Measurements from ENCODE around the gene TSSK3. TPM values are rescaled to one million over a fixed set of nuclear protein-coding genes. Genes with fewer than 3 reads are reported as not detected.
"Not testable (repeated sequence)": the region's sequence is repeated elsewhere in the genome, so short reads cannot be mapped to it uniquely, and the experiment has no call there.

TSSK3 gene
- total RNA-seq, 1 donor from 2014 or later = 0.98 TPM

GRCh38 chr1:32337855-32338636, 24.3 kb upstream of the TSSK3 start:
- intact Hi-C loops (cut with micrococcal nuclease) = loop anchor here (1.0 kb wide), 1 partner anchor 13 kb away; no protein-coding TSS in a partner anchor

- intact Hi-C loops (cut with micrococcal nuclease) = no loop called here
Measured at GRCh38 chr1:32338637-32339145, 23.6 kb upstream of the TSSK3 start.

DNA sequence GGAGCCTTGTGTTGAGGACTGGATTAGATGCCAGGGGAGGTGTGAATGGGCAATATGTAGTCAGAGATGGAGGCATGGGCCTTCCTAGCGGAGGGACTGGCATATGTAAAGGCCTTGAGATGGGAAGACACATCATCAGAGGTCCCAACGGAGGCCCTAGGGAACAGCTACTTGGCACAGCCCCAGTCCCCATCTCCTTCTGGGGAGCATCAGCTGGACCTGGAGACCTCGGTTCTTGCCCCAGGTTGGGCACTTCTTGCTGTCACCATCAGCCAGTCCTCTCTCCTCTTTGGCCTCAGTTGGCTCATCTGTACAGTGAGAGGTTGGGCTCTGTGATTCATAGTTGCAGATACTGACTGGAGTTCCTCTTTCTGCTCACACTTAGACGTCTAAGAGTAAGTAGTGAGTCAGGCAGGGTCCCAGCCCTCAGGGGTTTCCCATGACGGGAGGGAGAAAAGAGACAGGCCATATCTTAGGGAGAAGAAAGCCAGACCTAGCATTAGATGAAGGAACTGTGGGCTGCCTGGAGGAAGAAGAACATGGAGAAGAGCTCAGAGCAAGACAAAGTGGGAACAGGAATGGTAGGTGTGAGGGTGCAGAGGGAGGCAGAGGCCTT, 22.9 kb upstream of the TSSK3 start:
- intact Hi-C loops (cut with micrococcal nuclease) = no loop called here

- intact Hi-C loops (cut with micrococcal nuclease) = no loop called here
Measured at GRCh38 chr1:32341186-32341757, 21.1 kb upstream of the TSSK3 start.

DNA sequence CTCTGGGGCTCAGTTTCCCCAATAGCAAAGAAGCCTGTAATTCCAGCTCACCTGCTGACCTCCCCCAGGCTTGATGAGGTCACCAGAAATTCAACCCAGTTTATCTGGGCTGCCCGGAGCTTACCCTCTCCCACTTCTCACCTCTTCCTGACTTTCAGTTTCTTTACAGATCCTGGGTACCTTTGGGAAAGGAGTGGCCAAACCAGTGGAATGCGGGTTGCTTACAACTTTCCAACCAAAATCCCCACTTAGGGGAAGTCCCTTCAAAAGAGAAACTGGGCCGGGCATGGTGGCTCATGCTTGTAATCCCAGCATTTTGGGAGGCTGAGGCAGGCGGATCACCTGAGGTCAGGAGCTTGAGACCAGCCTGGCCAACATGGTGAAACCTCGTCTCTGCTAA, 20.4 kb upstream of the TSSK3 start:
- intact Hi-C loops (cut with micrococcal nuclease) = loop anchor here (1.0 kb wide), 1 partner anchor 9 kb away; no protein-coding TSS in a partner anchor

DNA sequence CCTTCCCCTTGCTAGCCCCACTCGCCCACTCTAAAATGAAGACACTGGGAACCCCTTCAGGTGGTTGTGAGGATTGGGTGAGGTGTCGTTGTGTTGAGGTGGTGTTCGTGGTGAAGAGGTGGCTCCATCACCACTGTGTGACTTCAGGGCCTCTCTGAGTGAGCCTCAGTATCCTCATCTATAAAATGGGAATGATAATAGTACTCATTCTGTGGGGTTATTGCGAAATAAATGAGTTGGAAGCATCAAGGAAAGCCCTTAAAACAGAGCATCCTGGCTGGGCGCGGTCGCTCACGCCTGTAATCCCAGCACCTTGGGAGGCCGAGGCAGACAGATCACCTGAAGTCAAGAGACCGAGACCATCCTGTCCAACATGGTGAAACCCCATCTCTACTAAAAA, 19.6 kb upstream of the TSSK3 start:
- intact Hi-C loops (cut with micrococcal nuclease) = loop anchor here (1.0 kb wide), 1 partner anchor 9 kb away; no protein-coding TSS in a partner anchor

- intact Hi-C loops (cut with micrococcal nuclease) = no loop called here
Measured at GRCh38 chr1:32345289-32345827, 17.0 kb upstream of the TSSK3 start.

DNA sequence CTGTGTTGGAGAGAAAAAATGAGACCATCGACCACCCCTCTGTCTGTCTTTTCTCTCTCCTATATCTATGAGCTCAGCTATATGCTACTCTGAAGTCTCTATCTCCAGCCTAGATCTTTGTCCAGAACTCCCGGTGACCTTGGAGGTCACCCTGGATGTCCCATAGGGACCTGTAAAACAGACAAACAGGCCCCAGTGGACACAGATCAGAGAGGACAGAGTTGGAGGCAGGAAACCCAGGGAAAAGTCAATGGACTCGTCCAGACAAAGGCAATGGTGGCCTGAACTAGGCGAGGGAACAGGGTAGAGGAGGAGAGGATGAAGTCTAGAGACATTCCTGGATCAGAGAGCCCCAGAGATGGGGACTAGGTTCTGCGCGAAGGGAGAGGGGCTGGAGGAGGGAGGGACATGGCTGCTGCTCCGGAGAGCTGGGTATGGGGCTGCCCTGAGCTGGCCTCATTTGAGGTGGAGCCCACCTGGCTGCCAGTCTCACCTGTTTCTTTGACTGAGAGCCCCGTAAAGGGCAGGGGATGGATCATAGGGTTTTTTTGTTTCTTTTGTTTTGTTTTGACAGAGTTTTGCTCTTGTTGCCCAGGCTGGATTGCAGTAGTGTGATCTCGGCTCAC, 15.7 kb upstream of the TSSK3 start:
- intact Hi-C loops (cut with micrococcal nuclease) = no loop called here

DNA sequence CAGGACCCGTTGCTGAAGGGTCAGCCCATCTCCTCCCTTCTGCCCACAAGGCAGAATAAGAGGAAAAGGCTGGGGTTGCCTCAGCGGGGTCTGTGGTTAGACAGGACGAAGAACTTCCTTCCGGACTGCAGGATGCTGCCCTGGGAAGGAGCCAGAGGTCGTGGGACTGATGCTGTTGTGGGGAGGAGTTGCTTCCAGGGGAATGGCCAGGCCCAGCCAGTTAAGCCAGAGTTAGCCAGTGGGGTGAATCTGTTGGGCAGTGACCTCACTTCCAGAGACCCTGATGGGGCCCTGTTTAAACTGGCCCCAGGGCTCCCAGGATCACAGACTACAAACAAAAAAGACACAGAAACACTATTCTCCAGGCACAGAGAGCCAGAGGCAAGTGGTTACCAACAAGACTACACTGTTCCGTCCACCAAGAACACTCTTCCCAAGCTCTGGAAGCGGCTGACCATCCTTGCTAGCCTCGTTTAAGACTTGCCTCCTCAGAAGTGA, 13.1 kb upstream of the TSSK3 start:
- intact Hi-C loops (cut with micrococcal nuclease) = no loop called here

DNA sequence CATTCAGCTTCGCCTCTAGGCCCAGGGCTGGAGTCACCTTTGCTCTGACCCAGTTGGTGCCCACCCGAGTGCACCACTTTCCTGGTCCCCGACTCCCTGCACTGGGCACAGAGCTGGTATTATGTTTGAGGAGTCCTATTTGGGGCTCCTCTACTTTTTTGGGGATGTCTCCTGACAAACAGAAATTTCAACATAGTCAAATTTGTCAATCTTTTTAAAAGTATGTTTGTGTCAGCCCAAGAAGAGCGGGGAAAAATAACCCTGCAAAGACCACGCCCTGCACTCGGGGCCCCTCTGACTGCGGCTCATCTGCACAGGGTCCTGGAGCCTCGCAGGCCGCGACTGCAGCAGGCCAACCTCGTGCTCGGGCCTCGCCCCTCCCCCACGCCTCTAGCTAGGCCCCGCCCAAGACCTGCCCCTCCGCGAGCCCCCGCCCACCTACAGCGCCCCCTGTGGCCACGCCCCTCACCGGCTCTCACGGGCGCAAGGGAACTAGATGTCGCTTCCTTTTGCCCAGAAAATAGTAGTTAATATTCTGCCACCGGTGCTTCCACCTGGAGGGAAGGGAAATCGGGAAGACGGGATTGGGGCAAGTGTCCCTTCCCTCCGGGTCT, 11.4 kb upstream of the TSSK3 start:
- intact Hi-C loops (cut with micrococcal nuclease) = loop anchor here (1.0 kb wide), 10 partner anchors 9 to 338 kb away; partner anchors contain the start of genes BSDC1, EIF3I, HDAC1 and KHDRBS1

- intact Hi-C loops (cut with micrococcal nuclease) = loop anchor here (1.0 kb wide), 10 partner anchors 9 to 338 kb away; partner anchors contain the start of genes BSDC1, EIF3I, HDAC1 and KHDRBS1
Measured at GRCh38 chr1:32351399-32352238, 10.7 kb upstream of the TSSK3 start.

- intact Hi-C loops (cut with micrococcal nuclease) = no loop called here
Measured at GRCh38 chr1:32352239-32352745, 10.0 kb upstream of the TSSK3 start.

- intact Hi-C loops (cut with micrococcal nuclease) = no loop called here
Measured at GRCh38 chr1:32352831-32353383, 9.4 kb upstream of the TSSK3 start.

DNA sequence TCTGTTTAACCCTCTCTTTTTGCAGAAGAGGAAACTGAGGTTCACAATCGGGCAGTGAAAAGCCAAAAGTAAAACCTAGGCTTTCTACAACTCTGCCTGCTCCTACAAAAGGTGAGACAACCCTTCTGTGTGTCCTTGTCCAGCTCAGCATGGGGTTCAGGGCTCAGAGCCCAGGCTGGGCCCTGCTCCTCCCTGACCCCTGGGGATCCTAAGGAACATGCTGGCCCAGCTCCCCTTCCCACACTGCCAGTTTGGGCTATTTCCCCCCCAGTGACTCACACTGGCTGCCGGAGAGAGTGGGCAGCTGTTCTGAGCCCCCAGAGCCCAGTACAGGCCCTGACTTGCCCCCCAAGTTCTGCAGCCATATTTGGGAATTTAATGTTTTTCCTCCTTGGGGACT, 8.9 kb upstream of the TSSK3 start:
- intact Hi-C loops (cut with micrococcal nuclease) = no loop called here

DNA sequence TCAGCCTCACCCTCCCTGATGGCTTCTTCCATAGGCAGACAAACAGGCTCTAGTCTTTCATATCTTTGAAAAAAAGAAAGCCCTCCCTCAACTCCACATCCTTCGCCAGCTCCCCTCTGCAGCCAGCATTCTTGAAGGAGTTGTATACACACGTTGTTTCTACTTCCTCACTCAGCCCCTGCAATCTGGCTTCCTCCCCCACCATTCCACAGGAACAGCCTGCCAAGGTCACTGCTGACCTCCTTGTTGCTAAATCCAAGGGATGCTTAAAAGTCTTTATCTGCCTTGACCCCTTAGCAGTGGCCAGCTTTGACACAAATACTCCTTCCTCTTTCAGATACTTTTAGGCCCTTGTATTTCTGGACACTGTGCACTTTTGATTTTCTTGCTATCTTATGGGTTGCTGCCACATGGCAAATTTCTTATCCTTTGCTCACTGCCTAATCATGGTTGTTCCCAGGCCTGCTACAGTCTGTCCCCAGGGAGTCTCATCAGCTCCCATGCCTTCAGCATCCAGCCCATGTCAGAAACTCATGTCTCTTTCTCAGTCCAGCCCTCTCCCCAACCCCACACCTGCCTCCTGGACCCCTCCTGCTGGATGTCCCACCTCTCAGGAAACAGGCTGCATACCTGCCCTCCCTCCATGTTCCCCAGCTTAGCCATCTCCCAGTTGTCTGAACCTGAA, 8.3 kb upstream of the TSSK3 start:
- intact Hi-C loops (cut with micrococcal nuclease) = no loop called here

GRCh38 chr1:32355778-32356177, 6.6 kb upstream of the TSSK3 start:
- intact Hi-C loops (cut with micrococcal nuclease) = not testable (repeated sequence)

GRCh38 chr1:32356478-32356877, 5.9 kb upstream of the TSSK3 start:
- intact Hi-C loops (cut with micrococcal nuclease) = no loop called here

DNA sequence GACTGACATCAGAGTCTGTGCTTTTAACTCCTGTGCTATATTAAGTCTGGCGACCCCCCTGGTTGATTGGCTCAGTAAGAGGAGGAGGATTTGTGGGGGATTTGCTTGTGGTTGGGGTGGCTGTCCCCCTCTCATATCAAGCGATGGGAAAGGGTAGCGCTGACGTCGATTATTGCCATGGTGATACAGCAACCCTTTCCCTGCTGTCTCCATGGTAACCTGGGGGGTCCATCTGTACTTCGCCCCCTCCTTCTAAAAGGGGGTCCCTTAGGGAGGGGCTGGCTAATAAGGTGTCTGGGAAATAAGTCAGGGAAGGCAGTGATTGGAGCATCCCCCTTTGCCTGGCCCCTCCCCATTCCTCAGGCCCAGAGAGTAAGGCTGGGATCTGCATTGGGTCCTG, 4.7 kb upstream of the TSSK3 start:
- intact Hi-C loops (cut with micrococcal nuclease) = no loop called here

- intact Hi-C loops (cut with micrococcal nuclease) = no loop called here
Measured at GRCh38 chr1:32358435-32358834, 3.9 kb upstream of the TSSK3 start.

Measured in T-helper 1 cell treated with Interleukin-12 subunit alpha and Interleukin-12 subunit beta and Interleukin-4 antibody, amounts not matched to agents 30 ng/mL and 1 ng/mL, for 36 hours (primary cell).